Skeletal muscle satellite cell (primary cell): Measurements from ENCODE around the gene MYBPC2.

ENCODE experiments used
- H3K27me3 ChIP-seq: 2 replicates; pipeline ENCODE4 v1.7.0; 2013; ENCODE audit warnings: low read length; ENCODE audit not compliant: control insufficient read depth, insufficient read depth
- H3K36me3 ChIP-seq: 2 replicates; pipeline ENCODE4 v1.7.0; 2013; ENCODE audit warnings: mild to moderate bottlenecking, control low read depth, low read length; ENCODE audit not compliant: insufficient read depth
- H3K4me1 ChIP-seq: 2 replicates; pipeline ENCODE4 v1.7.0; 2013; ENCODE audit warnings: low read length; ENCODE audit not compliant: control insufficient read depth, insufficient read depth
- H3K4me2 ChIP-seq: 2 replicates; pipeline ENCODE4 v1.7.0; 2013; ENCODE audit warnings: mild to moderate bottlenecking, low read length
- H3K4me3 ChIP-seq: 2 replicates; pipeline ENCODE4 v1.7.0; 2013; ENCODE audit warnings: low read length
- H3K9ac ChIP-seq: 2 replicates; pipeline ENCODE4 v1.7.0; 2013; ENCODE audit warnings: mild to moderate bottlenecking, low read depth, low read length, moderate library complexity
- H3K9me3 ChIP-seq: replicated peaks from 2 replicates; pipeline ENCODE4 v1.7.0; 2013; ENCODE audit warnings: mild to moderate bottlenecking, control low read depth, low read length

The MYBPC2 gene

DNA sequence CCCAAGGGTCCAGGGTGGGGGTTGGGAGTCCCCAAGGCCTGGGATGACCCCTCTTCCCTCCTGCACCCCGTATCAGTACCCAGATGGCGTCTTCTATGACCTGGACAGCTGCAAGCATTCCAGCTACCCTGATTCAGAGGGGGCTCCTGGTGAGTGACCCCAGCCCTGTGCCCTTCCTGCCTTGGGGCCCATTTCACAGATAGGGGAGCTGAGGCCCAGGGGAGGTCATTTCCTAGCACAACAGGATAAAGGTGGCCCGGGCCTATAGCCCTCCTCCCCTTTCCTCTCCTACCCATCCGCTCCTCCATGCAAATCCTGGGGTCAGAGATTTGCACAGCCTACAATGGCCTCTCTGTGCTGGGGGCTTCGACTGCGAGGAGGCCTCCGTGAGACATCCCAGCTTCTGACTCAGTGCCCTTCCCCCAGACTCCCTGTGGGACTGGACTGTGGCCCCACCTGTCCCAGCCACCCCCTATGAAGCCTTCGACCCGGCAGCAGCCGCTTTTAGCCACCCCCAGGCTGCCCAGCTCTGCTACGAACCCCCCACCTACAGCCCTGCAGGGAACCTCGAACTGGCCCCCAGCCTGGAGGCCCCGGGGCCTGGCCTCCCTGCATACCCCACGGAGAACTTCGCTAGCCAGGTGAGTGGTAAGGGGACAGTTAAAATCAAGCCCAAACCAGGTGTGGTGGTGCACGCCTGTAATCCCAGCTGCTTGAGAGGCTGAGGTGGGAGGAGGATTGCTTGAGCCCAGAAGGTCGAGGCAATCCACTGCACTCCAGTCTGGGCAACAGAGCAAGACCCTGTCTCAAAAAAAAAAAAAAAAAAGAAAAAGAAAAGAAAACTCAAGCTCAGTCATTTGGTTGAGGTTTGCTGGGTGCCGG lies 10.1 kb upstream of the MYBPC2 start:
- Histone ChIP-seq H3K27me3 (peaks cover 14% of the 10 kb centered on the region), H3K36me3 (no peaks in the 10 kb centered on the region), H3K9ac (no peak overlapping the region), H3K4me1 (no peaks in the 10 kb centered on the region), H3K4me2 (no peak overlapping the region), H3K4me3 (no peak overlapping the region), H3K9me3 (no peaks in the 10 kb centered on the region)

GRCh38 chr19:50423279-50424113 lies 9.2 kb upstream of the MYBPC2 start:
- Histone ChIP-seq H3K9me3 (no peaks in the 10 kb centered on the region), H3K4me1 (peaks cover 5% of the 10 kb centered on the region), H3K9ac (no peak overlapping the region), H3K4me2 (no peak overlapping the region), H3K36me3 (no peaks in the 10 kb centered on the region), H3K27me3 (peaks cover 19% of the 10 kb centered on the region), H3K4me3 (no peak overlapping the region)

- H3K36me3 ChIP-seq, result no peaks in the 10 kb centered on the region
- H3K9me3 ChIP-seq, result no peaks in the 10 kb centered on the region
Observed at GRCh38 chr19:50425581-50425980, 7.1 kb upstream of the MYBPC2 start.

GRCh38 chr19:50427318-50427925 lies 5.3 kb upstream of the MYBPC2 start:
- Histone ChIP-seq H3K4me3 (no peak overlapping the region), H3K27me3 (peaks cover 24% of the 10 kb centered on the region), H3K4me1 (peaks cover 10% of the 10 kb centered on the region), H3K4me2 (peak overlapping the region; percentile 71), H3K9ac (no peak overlapping the region), H3K36me3 (no peaks in the 10 kb centered on the region), H3K9me3 (no peaks in the 10 kb centered on the region)

More at GRCh38 chr19:50425581-50425980, 7.1 kb upstream of the MYBPC2 start:
- Histone ChIP-seq H3K27me3 (peaks cover 13% of the 10 kb centered on the region), H3K4me3 (no peak overlapping the region), H3K4me1 (peaks cover 5% of the 10 kb centered on the region), H3K4me2 (no peak overlapping the region), H3K9ac (no peak overlapping the region)

DNA sequence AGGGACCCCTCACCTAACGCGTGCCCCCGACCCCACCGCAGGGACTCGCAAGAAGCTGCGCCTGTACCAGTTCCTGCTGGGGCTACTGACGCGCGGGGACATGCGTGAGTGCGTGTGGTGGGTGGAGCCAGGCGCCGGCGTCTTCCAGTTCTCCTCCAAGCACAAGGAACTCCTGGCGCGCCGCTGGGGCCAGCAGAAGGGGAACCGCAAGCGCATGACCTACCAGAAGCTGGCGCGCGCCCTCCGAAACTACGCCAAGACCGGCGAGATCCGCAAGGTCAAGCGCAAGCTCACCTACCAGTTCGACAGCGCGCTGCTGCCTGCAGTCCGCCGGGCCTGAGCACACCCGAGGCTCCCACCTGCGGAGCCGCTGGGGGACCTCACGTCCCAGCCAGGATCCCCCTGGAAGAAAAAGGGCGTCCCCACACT lies 4.7 kb upstream of the MYBPC2 start:
- H3K36me3 ChIP-seq, result no peaks in the 10 kb centered on the region
- peak overlapping the region; percentile 71 for H3K4me2 ChIP-seq
- H3K9ac ChIP-seq, result no peak overlapping the region
- peaks cover 10% of the 10 kb centered on the region for H3K4me1 ChIP-seq
- H3K9me3 ChIP-seq, result no peaks in the 10 kb centered on the region
- no peak overlapping the region for H3K4me3 ChIP-seq
- peaks cover 30% of the 10 kb centered on the region for H3K27me3 ChIP-seq

DNA sequence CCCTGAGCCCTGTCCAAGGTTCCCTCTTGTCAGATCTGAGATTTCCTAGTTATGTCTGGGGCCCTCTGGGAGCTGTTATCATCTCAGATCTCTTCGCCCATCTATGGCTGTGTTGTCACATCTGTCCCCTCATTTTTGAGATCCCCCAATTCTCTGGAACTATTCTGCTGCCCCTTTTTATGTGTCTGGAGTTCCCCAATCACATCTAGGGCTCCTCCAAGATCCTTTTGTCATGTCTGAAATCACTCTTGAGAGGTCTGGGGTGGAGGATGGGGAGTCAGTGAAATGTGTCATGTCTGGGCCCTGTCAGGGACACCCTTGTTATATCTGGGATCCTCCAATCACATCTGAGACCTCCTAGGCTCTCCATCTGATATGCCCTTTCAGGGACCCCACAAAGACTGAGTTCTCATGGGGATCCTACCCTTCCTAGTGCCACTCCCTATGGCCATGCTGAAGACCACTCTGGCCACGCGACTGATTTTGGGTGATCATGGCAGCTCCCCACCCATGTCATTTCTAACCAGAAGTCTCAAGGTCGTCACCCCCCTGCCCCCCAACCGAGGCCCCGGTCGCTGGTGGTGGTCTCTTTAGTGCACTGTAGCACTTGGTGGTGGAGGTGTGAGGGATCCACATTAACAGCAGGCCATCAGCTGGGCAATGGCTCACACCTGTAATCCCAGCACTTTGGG lies 3.8 kb upstream of the MYBPC2 start:
- H3K27me3 ChIP-seq, result peaks cover 33% of the 10 kb centered on the region
- H3K9ac ChIP-seq, result no peak overlapping the region
- H3K9me3 ChIP-seq, result no peaks in the 10 kb centered on the region
- H3K4me3 ChIP-seq, result no peak overlapping the region
- H3K4me2 ChIP-seq, result no peak overlapping the region
- no peaks in the 10 kb centered on the region for H3K36me3 ChIP-seq
- H3K4me1 ChIP-seq, result peaks cover 10% of the 10 kb centered on the region

DNA sequence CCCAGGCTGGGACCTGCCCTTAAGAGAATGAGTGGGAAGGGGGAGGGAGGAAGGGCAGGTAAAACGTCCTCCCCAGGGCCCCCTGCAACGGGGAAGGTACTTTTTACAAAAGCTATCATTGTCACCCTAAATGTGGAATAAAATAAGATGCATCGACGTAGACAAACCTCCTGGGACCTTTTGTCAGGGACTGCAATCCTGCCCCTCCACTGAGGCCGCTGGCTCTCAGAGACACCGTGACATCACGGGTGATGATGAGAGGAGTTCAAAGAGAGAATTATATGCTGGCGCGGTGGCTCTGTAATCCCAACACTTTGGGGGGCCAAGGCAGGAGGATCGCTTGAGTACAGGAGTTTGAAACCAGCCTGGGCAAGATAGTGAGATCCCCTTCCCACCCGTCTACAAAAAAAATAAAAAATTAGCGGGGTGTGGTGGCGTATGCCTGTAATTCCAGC lies 1.8 kb upstream of the MYBPC2 start:
- peak overlapping the region; percentile 67 for H3K4me3 ChIP-seq

DNA sequence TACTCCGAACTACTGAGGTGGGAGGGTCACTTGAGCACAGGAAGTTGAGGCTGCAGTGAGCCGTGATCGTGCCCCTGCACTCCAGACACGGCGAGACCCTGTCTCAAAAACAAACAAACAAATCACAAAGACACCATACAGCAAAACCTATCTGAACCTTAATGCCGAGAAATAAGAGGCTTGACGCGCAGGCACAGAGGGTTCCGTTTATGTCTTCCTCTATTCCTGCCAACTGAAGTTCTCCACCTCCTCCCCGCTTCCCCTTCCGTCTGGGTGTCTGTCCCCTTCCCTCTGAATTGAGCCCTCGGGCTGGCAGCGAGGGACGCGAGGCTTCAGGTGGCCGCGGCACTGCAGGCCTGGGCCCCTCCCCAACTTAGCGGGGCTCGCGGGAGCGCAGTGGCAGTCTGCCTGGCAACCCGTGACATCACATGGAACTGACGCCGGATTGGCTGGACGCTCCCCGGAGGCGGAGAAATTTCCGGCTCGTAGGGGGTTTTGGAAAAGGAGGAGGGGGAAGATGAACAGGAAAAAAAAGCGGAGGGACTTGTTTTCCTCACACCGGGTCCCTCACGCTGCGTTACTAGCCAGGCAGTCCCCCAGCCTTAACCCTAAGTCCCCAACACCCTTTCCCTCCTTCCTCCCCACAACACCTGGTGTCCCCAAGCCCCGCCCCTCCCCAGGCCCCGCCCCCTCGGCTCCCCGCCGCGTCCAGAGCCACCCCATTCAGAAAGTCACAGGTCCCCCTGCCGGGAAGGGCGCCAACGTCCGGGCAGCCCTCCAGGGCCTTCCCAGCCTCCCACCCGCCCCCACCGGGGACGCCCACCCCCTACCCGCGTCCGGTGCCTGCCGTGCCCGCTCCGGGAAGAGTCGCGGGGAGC lies 1.1 kb upstream of the MYBPC2 start:
- Histone ChIP-seq H3K9me3 (no peaks in the 10 kb centered on the region), H3K4me3 (peak overlapping the region; percentile 67), H3K4me2 (peak overlapping the region; percentile 93), H3K36me3 (no peaks in the 10 kb centered on the region), H3K4me1 (peaks cover 10% of the 10 kb centered on the region), H3K9ac (peak overlapping the region; percentile 26), H3K27me3 (peaks cover 45% of the 10 kb centered on the region)

More for the DNA sequence above, 1.8 kb upstream of the MYBPC2 start:
- H3K4me1 ChIP-seq, result peaks cover 10% of the 10 kb centered on the region
- peak overlapping the region; percentile 26 for H3K9ac ChIP-seq
- H3K27me3 ChIP-seq, result peaks cover 40% of the 10 kb centered on the region
- H3K36me3 ChIP-seq, result no peaks in the 10 kb centered on the region
- no peaks in the 10 kb centered on the region for H3K9me3 ChIP-seq
- peak overlapping the region; percentile 93 for H3K4me2 ChIP-seq

DNA sequence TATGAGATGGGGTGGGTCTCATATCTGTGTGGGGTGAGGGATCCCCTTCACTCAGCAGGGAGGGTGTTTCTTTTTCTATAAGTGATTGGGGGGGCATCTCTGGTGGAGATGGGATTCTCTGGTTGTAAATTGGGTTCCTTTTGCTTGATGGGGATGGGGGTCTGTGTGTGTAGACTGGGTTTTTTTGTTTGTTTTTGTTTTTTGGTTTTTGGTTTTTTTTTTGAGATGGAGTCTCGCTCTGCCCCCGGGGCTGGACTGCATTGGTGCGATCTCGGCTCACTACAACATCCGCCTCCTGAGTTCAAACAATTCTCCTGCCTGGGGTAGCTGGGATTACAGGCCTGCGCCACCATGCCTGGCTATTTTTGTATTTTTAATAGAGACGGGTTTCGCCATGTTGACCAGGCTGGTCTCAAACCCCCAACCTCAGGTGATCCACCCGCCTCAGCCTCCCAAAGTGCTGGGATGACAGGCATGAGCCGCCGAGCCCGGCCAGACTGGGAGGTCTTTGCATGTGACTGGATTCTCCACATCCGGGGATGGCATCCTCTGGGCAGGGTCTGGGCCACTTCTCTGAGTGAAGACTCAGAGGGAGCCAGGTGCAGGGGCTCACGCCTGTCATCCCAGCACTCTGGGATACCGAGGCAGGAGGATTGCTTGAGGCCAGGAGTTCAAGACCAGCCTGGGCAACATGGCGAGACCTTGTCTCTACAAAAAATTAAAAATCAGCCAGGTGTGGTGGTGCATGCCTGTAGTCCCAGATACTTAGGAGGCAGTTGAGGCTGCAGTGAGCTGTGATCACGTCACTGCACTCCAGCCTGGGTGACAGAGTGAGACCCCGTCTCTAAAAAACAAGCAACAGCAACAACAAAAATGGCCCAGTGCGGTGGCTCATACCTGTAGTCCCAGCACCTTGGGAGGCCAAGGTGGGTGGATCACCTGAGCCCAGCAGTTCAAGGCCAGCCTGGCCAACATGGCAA lies 799 bp downstream of the MYBPC2 start:
- Histone ChIP-seq H3K9me3 (no peaks in the 10 kb centered on the region), H3K4me2 (no peak overlapping the region), H3K4me1 (peaks cover 5% of the 10 kb centered on the region), H3K4me3 (no peak overlapping the region), H3K36me3 (no peaks in the 10 kb centered on the region), H3K9ac (no peak overlapping the region), H3K27me3 (peaks cover 47% of the 10 kb centered on the region)
